GM12801 (cell line): ENCODE data around the gene PDZRN4.

Experiments used
- TF ChIP-seq, protein P1 (sequence below): IDR thresholded peaks from one replicate; pipeline ENCODE4 v1.5.1; 2011; ENCODE audit warnings: control low read depth; ENCODE audit not compliant: insufficient read length; ENCODE audit errors: extremely low read depth

PDZRN4 gene

DNA sequence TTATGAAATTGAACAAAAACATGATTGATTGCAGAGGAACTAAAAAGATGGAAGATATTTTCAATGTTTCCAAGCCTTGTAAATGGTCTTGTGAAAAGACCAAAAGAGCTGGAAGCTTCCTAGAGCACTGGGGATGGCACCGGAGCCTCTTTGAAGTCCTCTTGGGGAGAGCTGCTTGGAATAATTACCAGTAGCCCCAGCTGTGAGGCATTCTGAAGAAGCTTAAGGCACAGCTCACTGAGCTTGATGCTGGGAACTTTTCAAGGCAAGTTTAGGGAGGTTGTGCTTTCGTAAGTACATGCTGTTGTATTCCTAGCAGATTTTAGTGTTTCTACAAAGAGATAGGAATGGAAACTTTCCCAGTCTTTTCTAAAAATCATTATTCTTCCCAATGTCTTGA lies 13.9 kb downstream of the PDZRN4 start:
- TF ChIP-seq, protein P1, sequence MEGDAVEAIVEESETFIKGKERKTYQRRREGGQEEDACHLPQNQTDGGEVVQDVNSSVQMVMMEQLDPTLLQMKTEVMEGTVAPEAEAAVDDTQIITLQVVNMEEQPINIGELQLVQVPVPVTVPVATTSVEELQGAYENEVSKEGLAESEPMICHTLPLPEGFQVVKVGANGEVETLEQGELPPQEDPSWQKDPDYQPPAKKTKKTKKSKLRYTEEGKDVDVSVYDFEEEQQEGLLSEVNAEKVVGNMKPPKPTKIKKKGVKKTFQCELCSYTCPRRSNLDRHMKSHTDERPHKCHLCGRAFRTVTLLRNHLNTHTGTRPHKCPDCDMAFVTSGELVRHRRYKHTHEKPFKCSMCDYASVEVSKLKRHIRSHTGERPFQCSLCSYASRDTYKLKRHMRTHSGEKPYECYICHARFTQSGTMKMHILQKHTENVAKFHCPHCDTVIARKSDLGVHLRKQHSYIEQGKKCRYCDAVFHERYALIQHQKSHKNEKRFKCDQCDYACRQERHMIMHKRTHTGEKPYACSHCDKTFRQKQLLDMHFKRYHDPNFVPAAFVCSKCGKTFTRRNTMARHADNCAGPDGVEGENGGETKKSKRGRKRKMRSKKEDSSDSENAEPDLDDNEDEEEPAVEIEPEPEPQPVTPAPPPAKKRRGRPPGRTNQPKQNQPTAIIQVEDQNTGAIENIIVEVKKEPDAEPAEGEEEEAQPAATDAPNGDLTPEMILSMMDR: no peak

DNA sequence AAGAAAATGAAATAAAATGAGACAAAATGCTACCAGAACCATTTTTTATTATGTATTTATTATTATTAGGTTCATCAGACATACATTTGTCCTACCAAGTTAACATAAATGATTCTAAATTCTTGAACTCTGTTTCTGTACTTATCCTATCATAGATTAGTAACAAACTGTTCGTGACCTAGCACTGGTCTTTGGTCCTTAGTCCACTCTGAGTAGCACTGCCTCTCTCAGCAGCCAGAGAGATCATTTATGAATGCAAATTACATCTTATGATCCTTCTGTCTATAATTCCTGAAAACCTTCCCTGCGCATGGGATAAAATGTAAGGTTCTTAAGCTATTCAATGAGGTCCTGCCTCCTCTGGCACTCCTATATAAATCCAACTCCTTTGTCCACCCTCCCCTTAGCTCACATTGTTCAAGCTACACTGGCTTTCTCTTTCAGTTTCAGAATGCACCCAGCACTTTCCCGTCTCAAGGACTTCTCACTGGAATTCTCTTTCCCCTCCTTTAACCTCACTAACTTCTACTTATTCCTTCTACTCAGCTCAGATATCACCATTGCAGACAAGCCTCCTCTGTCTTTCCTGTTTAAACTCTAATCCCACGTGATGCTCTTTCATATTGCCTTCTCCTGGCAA lies 17.1 kb downstream of the PDZRN4 start:
- TF ChIP-seq, protein P1: no peak

DNA sequence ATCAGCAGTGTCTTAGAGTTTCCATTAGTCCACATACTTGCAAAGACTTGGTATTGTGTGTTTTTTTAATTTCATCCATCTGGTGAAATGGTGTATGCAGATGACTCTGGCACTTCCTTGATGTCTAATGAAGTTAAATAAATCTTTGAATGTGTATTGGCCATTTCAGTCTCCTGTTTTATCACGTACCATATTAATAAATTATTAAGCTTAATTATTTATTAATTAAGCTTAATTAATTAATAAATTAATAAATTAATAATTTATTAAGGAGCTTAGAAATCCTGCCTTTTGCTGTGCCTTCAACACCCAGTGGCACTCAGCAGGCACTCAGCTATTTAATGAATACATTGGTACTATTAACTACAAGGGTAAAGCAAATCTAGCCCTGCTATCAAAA lies 18.2 kb downstream of the PDZRN4 start:
- TF ChIP-seq, protein P1: no peak

DNA sequence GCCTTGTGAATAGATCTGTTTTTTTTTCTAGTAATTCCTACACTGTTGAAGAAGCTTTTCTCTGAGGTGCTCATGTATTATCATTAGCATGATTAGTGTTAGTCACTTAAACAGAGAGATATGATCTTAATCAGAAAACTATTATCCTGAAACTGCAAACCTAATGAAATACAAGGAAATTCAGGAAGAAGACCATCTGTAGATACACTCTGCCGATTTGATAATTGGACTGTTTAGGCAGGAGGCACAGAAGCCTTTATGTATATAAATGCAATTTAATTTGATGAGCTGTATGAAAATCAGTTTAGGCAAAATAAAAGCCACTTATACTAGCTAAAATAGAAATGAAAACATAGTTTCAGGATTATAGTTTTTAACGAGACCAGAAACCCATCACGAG lies 23.3 kb downstream of the PDZRN4 start:
- TF ChIP-seq, protein P1: no peak

DNA sequence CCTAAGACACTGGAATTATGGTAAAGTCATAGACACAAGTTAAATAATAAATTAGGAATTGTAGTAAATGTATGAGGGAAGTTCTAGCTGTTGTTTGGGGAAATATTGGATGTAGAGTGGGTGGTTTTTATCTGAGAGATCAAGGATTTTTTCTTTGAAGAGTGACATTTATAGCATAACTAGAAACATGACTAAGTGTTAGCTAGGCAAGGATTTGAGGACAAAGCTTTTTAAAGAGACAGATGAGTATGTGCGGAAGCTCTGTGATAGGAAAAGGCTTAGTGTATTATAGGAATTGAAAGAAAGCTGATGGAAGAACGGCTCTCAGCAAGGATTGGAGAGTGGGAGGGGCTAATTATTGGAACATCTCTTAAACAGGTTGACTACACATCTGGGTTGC lies 24.5 kb downstream of the PDZRN4 start:
- TF ChIP-seq, protein P1: no peak

DNA sequence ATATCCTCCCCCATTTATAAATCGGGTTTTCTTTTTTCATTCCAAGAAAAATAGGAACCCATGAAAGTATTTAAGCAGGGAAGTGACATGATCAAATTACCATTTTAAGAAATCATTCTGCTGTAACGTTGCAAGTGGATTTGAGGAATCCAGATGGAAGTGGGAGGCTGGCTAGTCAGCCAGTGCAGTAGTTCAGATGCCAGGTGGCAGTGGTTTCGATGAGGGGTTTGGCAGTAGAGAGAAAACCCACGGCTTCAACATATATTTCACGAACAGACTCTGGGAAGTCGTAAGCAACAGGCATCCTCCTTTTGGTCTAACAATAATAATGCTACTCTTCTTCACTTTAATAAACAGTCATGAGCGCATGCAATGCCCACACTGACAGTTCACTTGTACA lies 25.0 kb downstream of the PDZRN4 start:
- TF ChIP-seq, protein P1: no peak

DNA sequence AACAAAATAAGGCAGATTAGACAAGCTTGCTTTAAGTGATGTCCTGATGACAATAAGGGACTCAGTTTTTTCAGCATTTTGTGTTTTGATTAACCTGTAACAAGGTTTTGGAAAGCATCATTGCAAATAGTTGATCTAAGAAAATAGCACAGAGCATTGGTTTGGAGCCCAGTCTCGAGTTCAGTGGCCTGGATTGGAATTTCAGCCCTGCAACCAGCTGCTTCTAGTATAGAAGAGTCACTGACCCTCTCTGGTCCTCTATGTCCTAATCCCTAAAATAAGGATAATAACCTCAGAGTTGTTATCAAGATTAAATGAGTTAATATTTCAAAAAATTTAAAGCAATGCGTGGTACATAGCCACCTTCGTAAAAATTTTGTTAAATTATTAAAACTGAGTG lies 25.5 kb downstream of the PDZRN4 start:
- TF ChIP-seq, protein P1: no peak
